Hepatic stellate cell (primary cell): ENCODE measurements around the gene TPD52L1.
A peak's percentile ranks its signal among the peaks of the same experiment; 100 is the strongest.

Source experiments
- DNase-seq: peaks from one replicate; pipeline ENCODE4 v3.0.0; 2011; ENCODE audit warnings: low spot score

The TPD52L1 gene

DNA sequence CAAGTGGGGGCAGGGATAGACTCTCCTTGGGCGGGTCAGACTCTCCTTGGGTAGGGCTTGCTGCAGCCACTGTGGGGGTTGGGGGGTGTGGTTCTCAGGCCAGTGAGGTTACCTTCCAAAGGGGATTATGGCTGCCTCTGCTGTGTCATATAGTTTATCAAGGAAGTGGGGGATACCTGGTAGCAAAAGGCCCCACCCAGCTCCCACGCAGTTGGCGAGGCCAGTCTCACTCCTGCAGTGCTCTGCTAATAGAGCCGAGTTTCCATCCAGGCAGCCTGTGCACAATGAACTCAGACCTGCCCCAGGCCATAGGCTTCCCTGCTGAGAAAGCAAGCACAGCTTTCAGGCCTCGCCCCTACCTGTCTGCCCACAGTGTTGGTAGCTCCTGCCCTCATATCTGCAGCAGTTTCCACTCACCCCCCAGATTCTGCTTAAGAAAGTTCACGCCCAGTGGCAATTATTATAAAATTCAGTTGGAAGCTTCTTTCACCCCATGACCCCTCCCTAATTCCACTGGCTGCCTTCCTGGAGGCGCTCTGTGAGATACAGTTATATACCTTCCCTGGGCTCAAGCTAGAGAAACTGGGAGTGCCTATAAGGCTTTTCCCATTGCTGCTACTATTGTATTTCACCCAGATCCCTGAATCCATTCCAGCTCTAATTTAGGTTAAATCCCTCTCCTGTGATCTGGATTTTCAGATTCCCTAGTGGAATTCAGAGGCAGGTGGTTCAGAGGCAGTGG, 92.1 kb downstream of the TPD52L1 start:
- no peak for DNase-seq

DNA sequence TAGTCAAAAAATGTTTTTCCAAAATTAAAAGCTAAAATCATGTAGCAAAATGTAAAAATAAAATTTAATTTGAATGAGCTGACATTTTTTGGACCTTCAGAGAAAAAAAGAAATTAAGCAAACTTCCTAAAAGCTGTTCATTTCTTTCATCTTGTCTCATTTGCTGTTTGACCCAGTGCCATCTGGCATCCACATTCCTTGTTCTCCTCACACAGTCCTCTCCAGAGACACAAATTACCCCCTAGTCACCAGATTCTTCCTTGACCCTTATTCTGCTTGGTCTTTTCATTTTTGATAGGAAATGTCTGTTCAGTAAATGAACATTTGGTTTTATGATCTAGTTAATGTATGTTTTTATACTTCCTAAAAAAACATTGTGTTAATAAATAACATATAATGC, 93.0 kb downstream of the TPD52L1 start:
- no peak for DNase-seq

DNA sequence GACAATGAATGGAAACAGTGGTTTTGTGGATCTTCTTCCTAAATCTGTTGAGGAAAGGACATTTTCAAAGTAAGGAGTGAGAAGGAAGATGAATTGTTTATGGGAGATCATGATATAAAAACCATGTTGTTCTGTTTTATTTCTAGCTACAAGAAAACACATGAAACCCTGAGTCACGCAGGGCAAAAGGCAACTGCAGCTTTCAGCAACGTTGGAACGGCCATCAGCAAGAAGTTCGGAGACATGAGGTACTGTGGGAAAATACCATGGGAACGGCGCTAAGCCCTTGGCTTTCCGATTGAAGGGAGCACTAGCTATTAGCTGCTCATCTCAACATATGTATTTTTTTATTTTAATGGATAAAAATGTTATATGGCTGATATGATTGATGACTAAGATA, 94.6 kb downstream of the TPD52L1 start:
- no peak for DNase-seq

DNA sequence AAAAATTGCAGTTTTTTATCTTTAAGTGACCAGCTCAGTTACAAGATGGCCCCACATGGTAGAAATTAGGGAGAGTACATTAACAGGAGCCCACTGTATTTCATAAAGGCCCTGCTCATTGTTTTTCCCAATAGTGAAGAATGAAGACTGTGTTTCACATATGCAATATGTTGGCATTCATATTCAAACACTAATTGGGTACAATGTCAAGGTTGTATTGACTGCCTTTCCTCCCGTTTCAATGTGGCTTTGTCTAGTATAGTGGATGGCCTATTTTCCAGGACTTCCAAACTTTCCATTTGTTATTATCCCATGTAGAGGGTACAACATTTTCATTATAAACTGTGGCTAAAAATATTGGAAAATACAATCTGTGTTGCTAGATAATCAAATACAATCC, 96.9 kb downstream of the TPD52L1 start:
- DNase-seq, result no peak

DNA sequence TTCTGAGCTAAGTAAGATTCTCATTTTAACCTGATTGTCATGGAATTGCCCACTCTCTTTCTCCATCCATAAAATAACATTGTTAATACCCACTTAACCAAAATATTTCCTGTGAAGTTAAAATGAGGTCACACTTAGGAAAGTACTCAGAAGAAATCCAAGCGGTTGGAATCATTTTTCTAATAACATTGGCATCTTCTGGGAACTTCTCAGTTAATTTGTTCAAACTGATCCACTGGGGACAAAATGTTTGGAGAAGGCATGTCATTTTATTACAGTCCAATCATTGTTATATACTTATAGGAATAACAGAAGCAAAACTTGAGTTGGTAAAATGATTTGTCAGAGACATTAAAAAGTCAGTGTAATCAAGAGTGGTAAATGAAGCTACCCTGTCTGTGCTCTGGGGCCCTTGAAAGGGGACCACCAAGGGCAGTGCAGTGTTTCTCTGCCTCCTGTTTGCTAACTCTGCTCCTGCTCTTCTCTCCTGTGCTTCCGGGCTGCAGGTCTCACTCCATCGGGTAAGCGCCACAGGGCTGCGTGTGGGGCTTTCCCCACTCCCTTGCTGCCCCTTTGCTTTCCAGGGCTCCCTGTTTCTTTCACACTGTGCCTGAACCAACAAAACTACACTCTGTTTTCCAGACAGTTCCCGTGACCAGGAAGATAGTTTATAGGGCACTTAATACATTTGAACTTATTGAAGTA, 98.1 kb downstream of the TPD52L1 start:
- no peak for DNase-seq

DNA sequence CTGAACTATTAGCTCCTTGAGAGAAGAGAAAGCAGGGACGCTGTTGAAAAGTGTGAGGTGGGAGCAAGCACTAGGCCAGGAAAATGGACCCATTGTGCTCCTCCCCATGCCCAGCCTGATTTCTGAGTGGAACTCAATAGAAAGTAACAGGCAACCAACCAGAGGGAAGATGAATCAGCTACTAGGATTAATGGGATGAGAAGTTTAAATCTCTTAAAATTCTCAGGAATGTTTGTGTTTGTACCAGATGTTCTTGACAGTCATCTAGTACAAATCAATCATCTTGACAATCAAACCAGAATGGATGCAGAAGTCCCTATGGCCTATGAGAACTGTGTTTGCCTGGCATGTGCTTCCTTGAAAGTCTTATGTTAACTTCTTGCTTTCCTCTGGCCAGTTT, 99.3 kb downstream of the TPD52L1 start:
- DNase-seq, result peak; percentile 16

DNA sequence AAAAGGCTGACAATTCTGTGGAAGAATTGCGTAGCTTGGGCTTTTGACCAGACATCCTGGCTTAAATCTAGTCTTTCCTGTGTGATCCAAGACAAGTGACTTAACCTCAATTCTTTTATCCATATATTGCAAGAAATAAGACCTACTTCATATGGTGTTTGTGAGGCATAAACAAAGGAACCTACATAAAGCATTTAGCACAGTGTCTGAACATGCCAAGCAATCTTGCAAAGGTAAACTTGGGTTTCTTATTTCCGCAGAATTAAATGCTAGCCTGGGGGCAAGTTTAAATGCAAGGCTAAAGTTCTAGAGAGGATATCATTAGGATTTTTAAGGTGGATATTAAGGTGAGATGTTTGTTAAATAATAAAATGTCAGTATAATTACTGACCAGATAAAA, 100.3 kb downstream of the TPD52L1 start:
- DNase-seq, result no peak

DNA sequence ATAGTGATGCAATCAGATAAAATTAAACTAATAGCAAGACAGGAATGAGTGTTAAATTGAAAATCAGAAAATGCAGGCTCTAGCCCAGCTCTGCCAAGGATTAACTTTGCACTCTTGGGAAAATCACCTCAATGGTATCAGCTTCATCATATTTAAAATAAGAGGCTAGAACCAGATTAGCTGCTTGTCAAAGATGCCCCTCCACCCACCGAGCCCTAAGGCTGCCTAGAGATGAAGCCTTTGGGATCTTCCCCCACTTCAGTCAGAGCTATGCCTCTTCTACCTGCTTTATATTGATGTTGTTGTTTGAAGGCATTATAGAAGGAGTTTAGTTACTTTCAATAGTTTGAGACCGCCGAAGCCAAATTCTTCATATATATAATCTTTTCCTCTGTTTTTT, 100.7 kb downstream of the TPD52L1 start:
- DNase-seq, result no peak

DNA sequence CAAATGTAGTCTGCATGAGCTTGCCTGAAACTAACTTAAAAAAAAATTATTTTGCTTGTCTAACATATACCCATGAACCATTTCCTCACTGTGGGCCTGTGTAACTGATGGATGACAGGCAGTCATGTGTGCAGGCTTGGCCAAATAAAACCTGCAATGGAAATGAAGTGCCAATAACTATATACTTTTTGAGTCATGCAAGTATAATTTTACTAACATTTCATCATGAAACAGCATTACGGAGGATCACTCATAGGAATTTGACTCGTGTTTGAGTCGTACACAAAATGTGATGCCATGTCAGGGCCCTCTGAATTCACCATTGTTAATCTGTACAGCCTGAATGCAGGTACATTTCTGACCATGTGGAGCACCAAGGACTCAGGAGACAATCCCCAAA, 101.6 kb downstream of the TPD52L1 start:
- DNase-seq, result no peak

DNA sequence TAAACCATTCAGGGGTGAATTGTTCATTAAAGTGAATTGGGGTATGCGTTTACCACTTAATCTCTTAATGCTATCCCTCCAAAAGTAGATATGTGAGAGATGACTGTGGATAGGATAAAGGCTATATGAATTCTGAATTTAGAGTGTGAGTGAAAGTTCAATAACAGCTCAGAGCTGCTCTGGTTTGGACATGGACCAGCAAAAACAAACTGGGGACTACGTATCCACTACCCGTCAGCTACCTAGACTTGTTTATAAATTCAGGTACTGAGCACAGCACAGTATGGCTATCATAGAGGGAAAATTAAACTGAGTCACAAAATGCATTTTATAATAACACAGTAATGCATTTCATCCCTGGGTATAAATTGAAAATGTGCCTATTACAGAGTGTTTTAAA, 103.8 kb downstream of the TPD52L1 start:
- DNase-seq, result no peak

DNA sequence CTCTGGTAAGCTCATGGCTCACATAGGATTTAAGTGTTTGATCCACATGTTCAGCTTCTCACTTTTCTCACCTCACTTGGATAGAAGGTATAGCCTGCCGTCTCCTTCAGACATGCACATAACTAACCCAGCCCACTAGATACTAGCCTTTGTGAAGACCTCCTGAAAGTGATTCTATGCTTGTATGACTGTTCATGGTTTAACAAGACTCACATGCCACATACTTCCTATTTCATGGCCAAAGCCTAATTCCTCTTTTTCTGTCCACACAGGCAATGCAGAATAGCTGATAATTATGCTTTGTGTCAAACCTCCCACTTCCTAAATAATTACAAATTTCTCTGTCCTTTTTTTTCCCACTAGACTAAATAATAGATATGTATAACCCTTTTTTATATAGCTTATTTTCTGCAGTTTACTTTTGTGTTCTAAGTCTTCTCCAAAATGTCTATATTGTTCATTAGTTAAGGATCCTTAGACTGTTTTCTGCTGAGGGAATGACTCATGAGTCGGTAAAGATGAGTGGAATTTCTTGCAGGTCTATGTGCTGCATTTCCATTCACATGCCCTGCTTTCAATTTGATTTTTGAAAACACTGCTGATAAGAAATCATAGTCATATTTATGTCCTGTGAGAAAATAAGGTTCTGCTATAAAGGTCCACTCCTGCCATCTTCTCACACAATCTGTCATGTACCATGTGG, 105.2 kb downstream of the TPD52L1 start:
- no peak for DNase-seq

DNA sequence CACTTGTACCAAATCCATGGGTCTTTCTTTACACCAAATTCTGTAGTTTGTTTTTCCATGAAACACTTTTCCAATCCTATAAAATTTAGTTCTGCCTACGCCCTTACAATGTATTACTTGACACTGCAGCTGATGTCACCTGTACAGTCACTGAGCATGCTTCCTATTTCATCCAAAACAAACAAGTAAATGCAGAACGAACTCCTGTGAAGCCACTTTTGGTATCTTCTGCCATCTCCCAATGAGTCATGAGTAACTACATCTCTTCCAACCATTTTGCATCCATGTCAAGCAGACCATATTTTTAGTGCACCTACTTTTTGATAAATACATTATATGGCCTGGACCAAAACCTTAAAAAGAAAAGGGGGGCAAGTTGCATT, 105.8 kb downstream of the TPD52L1 start:
- no peak for DNase-seq

DNA sequence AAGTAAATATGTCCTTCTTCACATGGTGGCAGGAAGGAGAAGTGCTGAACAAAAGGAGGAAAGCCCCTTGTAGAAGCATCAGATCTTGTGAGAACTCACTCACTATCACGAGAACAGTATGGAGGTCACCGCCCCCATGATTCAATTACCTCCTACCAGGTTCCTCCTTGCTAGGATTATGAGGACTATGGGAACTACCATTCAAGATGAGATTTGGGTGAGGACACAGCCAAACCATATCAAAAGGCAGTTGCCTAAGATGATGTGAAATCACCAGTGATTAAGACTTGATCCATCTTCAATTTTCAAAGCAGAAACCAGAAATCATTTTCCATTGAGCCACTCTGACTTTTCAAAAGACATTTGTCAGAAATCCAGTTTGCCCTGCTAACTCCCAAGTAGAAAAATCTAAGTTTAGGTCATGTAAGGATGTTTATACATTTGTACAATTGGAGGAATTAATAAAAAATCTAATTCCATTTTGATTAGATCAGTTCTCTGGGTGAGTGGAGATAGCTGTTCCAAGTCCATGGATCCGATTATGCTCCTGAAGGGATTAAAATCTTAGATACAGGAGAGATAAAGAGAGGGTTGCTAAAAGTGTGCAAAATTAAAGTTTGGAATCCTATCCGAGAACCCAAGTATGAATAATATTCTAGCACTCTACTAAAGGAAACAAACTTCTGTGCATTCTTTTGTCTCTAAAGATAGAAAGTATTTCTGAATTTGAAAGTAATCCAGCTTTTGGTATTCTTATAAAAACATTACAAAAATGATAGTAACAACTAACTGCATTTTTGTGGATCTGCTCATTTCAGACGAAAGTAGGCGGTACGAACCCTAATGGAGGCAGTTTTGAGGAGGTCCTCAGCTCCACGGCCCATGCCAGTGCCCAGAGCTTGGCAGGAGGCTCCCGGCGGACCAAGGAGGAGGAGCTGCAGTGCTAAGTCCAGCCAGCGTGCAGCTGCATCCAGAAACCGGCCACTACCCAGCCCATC, 108.7 kb downstream of the TPD52L1 start:
- DNase-seq, result peak; percentile 82

DNA sequence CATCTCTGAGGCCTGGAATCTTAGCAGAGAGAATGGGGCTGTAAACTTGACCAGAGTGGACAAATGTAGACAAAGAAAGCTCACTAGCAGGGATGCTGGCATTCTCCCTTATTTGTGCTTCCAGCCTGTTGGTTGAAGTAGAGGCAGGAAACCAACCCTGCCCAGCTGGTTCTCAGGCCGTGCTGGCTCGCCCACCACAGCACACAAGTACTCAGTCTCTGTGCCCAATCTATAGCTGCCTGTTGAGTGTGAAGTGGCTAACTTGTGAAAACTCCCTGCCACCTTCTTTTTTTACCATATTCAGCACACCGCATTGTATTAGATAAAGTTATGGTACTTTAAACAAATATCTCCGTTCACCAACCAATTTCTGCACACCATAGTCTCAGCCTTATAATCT, 110.9 kb downstream of the TPD52L1 start:
- DNase-seq, result no peak

DNA sequence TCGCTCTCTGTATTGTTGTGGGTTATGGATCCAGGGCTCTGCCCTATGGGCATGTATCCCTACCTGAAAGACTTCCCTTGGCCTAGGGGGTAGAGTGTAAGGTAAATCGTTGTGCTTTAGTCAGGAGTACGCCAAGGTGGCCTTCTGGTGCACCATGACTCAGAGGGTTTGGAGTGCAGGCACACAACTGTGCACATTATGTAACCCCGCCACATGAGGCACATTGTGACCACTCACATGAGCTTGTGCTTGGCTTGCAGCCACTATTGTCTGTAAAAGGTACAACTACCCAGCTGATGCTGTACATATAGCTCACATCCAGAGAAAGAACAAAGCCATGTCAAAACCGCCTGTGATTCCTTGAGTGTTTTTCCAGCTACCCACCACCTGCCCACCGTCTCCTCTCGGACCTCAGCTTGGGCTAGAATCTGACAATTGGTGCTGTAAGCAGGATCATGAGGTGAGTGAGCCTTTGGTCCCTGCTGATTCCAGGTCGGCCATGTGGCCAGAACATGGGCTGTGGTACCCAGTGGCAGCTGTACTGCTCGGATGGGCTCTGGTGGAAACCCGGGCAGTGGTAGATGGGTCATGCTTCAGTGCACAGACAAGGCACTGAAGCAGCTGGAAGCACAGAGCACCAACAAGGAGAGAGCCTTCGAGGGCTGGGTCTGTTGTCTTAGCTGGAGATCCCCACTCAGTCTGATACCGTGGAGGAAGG, 114.4 kb downstream of the TPD52L1 start:
- no peak for DNase-seq

DNA sequence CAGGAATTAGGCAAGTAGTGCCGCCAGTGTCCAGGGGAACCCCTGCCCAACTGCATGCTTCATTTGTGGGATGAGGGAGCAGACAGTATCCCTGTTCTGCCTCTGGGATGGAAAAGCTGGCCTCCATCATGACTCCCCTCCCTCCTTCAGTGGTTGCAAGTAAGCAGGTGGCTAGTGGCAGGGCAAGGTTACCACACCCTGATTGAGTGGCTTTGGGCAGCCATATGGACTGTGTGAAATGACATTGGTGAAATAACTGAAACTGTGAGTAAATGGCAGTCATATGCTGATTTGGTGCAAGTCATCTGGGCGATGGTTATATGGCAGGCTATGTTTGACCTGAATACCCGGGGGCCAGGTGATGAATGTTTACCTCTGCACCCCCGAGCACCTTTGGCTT, 115.2 kb downstream of the TPD52L1 start:
- DNase-seq, result no peak

DNA sequence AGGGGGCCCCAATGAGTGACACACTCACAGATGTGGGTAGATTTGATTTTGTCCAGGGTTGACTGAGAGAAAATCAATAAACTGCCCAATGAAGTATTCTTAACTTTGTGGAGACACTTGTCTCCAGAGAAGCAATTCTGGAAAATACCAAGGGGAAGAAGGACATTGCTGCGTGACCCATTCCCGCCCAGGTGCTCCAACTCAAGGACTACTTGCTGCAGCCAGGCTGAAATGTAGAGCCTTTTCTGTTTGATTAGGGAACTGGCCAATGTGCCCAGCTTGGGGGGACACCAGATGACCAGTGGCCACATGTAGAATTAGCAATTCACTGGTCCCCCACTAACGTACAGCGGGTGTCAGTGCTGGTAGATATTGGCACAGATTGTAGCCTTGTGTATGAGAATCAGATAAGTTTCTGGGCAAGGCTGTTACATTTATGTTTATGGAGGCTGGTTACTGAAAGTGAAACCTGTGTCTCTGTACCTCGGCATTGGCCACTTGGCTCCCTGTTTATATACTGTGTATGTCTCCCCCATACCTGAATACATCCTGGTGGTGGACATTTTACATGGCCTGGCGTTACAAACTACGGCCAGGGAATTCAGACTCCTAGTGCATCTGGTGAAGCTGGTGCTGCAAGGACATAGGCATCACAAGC, 115.9 kb downstream of the TPD52L1 start:
- no peak for DNase-seq

DNA sequence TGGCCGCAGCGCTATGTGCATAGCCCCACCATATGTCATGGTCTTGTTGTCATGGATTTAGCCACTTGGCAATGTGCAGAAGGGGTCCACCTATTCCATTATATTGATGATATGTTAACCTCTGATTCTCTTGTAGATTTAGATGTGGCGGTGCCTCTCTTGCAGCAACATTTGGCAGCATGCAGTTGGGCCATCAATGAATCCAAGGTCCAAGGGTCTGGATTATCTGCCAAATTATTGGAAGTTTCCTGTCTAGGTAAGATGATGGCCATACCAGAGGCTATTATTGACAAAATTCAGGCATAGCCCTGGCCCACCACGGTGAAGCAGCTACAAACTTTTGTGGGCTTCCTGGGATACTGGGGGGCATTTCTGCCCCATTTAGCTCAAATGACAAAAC, 116.8 kb downstream of the TPD52L1 start:
- DNase-seq, result no peak

DNA sequence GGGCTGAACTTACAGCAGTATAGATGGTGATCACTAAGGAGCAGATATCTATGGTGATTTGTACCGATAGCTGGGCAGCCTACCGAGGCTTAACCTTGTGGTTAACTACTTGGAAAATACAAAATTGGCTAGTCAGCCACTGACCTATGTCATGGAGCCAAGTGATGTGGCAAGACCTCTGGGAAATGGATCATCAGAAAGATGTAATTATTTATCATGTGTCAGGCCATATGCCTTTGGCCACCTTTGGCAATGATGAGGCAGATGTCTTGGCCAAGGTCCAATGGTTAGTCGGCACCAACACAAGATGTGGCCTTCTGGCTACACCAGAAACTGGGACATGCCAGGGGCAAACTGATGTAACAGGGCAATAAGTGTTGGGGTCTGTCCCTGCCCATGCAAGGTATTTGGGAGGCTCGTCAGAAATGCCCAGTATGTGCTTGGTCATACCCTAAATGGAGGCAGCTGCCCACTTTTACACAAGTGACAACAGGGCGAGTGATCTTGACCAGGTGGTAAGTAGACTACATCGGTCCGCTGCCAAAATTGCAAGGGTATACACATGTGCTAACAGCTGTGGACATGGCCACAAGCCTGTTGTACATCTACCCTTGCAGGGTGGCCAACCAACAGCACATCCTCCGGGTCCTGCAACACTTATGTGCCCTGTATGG, 118.0 kb downstream of the TPD52L1 start:
- DNase-seq, result no peak

DNA sequence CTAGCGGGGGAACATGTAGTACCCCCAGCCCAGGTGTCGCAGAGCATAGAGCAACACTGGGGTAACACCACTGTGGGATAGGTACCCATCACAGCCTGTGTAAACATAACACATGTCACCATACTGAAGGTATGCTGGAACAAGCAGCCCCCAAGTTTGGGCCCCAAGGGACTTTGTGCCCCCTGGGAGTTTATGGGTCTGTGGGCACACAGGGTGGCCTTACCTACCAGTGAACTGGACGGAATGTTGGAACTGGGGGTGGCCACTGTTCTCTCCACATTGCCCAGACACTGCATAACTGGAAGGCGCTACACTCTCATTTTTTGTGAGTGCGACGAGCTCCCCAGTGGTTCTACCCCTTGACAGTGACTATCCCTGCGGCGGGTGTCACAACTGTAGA, 119.7 kb downstream of the TPD52L1 start:
- no peak for DNase-seq
